H1 (cell line): ENCODE results near the gene NCK2. TPM values are rescaled to one million over a fixed set of nuclear protein-coding genes. Genes with fewer than 3 reads are reported as not detected.

Experiments used
- CTCF ChIA-PET: fragments of 300-600 bp; sonication (Branson Sonifier 250); formaldehyde crosslinking; loops from one replicate; lab custom pipeline; 2021; ENCODE audit not compliant: partially characterized antibody; lab: Charles Lee
- POLR2A ChIA-PET: fragments of 300-600 bp; sonication (Branson Sonifier 250); formaldehyde crosslinking; loops from one replicate; lab custom pipeline; 2021; ENCODE audit warnings: inconsistent platforms; ENCODE audit not compliant: partially characterized antibody; lab: Charles Lee
- DNase-seq, 2 experiments: peaks; one replicate each; pipeline versions ENCODE4 v3.0.0 to v3.0.0-alpha.2; 2010 to 2022; ENCODE audit warnings: low spot score in 2 of 2, low read depth in 1 of 2, mixed read lengths in 1 of 2
- FAIRE-seq: peaks from 2 replicates; lab custom pipeline; 2011; peaks lifted over from hg19 to GRCh38; lab: Jason Lieb, UNC
- H2AFZ ChIP-seq: 2 replicates; pipeline ENCODE4 v1.8.1; 2012; ENCODE audit warnings: low read length, inconsistent platforms
- H2AK5ac ChIP-seq: 2 replicates; pipeline ENCODE4 v1.6.1; 2013; ENCODE audit warnings: low read depth, low read length
- H2BK120ac ChIP-seq: replicated peaks from 2 replicates; pipeline ENCODE3; 2013; ENCODE audit warnings: low read depth, low read length, inconsistent platforms
- H2BK12ac ChIP-seq: 2 replicates; pipeline ENCODE4 v1.6.1; 2013; ENCODE audit warnings: low read depth, low read length
- H2BK15ac ChIP-seq: 2 replicates; pipeline ENCODE4 v1.6.1; 2013; ENCODE audit warnings: low read length
- H2BK20ac ChIP-seq: 2 replicates; pipeline ENCODE4 v1.6.1; 2013; ENCODE audit warnings: low read length
- H2BK5ac ChIP-seq: 2 replicates; pipeline ENCODE4 v1.6.1; 2013; ENCODE audit warnings: low read depth, low read length
- H3K14ac ChIP-seq: 2 replicates; pipeline ENCODE4 v1.6.1; 2013; ENCODE audit warnings: inconsistent platforms; ENCODE audit not compliant: insufficient read length
- H3K18ac ChIP-seq: 2 replicates; pipeline ENCODE4 v1.6.1; 2013; ENCODE audit warnings: low read length; ENCODE audit errors: extremely low read depth
- H3K23ac ChIP-seq: 2 replicates; pipeline ENCODE4 v1.6.1; 2013; ENCODE audit warnings: inconsistent platforms; ENCODE audit not compliant: insufficient read length
- H3K23me2 ChIP-seq: 2 replicates; pipeline ENCODE4 v1.6.1; 2013; ENCODE audit warnings: low read depth, low read length
- H3K27ac ChIP-seq: 2 replicates; pipeline ENCODE4 v1.6.1; 2011; ENCODE audit warnings: low read depth, low read length, inconsistent platforms
- H3K27me3 ChIP-seq, 4 experiments: replicated peaks in 1 of 4; 1 replicate in 1 of 4; 2 replicates in 3 of 4; pipeline versions ENCODE4 v1.6.1 to v1.8.1; 2011 to 2013; ENCODE audit warnings: low read length in 3 of 4, mild to moderate bottlenecking in 3 of 4, inconsistent platforms in 2 of 4, mixed read lengths in 2 of 4, moderate library complexity in 1 of 4; ENCODE audit not compliant: control insufficient read depth in 3 of 4, insufficient read depth in 3 of 4; ENCODE audit errors: extremely low read depth in 1 of 4
- H3K36me3 ChIP-seq, 4 experiments: 2 replicates each; pipeline versions ENCODE4 v1.6.1 to v1.8.1; 2011 to 2013; ENCODE audit warnings: mild to moderate bottlenecking in 4 of 4, low read length in 3 of 4, moderate library complexity in 2 of 4, control low read depth in 1 of 4, inconsistent platforms in 1 of 4; ENCODE audit not compliant: insufficient read depth in 4 of 4, control insufficient read depth in 2 of 4
- H3K4ac ChIP-seq: replicated peaks from 2 replicates; pipeline ENCODE3; 2013; ENCODE audit warnings: low read length, low read depth, mixed read lengths, inconsistent platforms; ENCODE audit not compliant: insufficient read length
- H3K4me1 ChIP-seq, 4 experiments: replicated peaks in 1 of 4; 1 replicate in 1 of 4; 2 replicates in 3 of 4; pipeline versions ENCODE4 v1.6.1 to v1.8.1; 2011 to 2013; ENCODE audit warnings: low read length in 3 of 4, inconsistent platforms in 2 of 4, mixed read lengths in 1 of 4; ENCODE audit not compliant: insufficient read depth in 4 of 4, control insufficient read depth in 3 of 4
- H3K4me2 ChIP-seq, 2 experiments: 2 replicates each; pipeline versions ENCODE4 v1.6.1 to v1.8.1; 2011 to 2013; ENCODE audit warnings: low read depth in 2 of 2, low read length in 2 of 2, control low read depth in 1 of 2, inconsistent platforms in 1 of 2, mild to moderate bottlenecking in 1 of 2; ENCODE audit not compliant: insufficient read depth in 1 of 2
- H3K4me3 ChIP-seq, 4 experiments: fragments of 200-600, 300-600 bp in 1 of 4; sonication (generic), shearing (Covaris generic), sonication (Bioruptor Twin) in 1 of 4; 2 replicates each; pipeline versions ENCODE4 v1.5.1 to v1.8.1; 2011 to 2016; ENCODE audit warnings: low read length in 4 of 4, low read depth in 3 of 4, control low read depth in 2 of 4, inconsistent platforms in 2 of 4, mild to moderate bottlenecking in 2 of 4, mixed read lengths in 1 of 4, moderate library complexity in 1 of 4; ENCODE audit not compliant: insufficient read depth in 2 of 4; ENCODE audit errors: extremely low read depth in 1 of 4
- H3K56ac ChIP-seq: replicated peaks from 2 replicates; pipeline ENCODE3; 2013; ENCODE audit warnings: low read depth, mild to moderate bottlenecking, mixed read lengths, low read length, inconsistent platforms; ENCODE audit not compliant: insufficient read length
- H3K79me1 ChIP-seq: 2 replicates; pipeline ENCODE4 v1.6.1; 2013; ENCODE audit warnings: low read depth, low read length, control low read depth
- H3K79me2 ChIP-seq, 2 experiments: 2 replicates each; pipeline versions ENCODE4 v1.6.1 to v1.8.1; 2012 to 2013; ENCODE audit warnings: low read length in 2 of 2, mild to moderate bottlenecking in 2 of 2, inconsistent platforms in 1 of 2; ENCODE audit not compliant: insufficient read depth in 2 of 2, control insufficient read depth in 1 of 2
- H3K9ac ChIP-seq, 4 experiments: replicated peaks in 1 of 4; 1 replicate in 1 of 4; 2 replicates in 3 of 4; pipeline versions ENCODE4 v1.6.1 to v1.8.1; 2011 to 2013; ENCODE audit warnings: low read depth in 3 of 4, low read length in 3 of 4, control low read depth in 2 of 4, mild to moderate bottlenecking in 2 of 4, moderate library complexity in 2 of 4, inconsistent platforms in 1 of 4; ENCODE audit errors: extremely low read depth in 1 of 4
- H3K9me3 ChIP-seq, 2 experiments: 2 replicates each; pipeline versions ENCODE4 v1.6.1 to v1.8.1; 2012 to 2013; ENCODE audit warnings: mild to moderate bottlenecking in 2 of 2, moderate library complexity in 2 of 2, control low read depth in 1 of 2, inconsistent platforms in 1 of 2, low read depth in 1 of 2, low read length in 1 of 2, mixed read lengths in 1 of 2; ENCODE audit not compliant: insufficient read depth in 2 of 2
- H4K20me1 ChIP-seq, 2 experiments: replicated peaks in 1 of 2; 2 replicates each; pipeline versions ENCODE3 to v1.8.1; 2011 to 2013; ENCODE audit warnings: inconsistent platforms in 2 of 2, low read length in 2 of 2, mild to moderate bottlenecking in 1 of 2; ENCODE audit not compliant: insufficient read depth in 2 of 2, control insufficient read depth in 1 of 2
- H4K5ac ChIP-seq: 2 replicates; pipeline ENCODE4 v1.6.1; 2013; ENCODE audit warnings: low read length, low read depth, mixed read lengths, inconsistent platforms; ENCODE audit not compliant: insufficient read length
- H4K8ac ChIP-seq: 2 replicates; pipeline ENCODE4 v1.8.0; 2013; ENCODE audit warnings: mild to moderate bottlenecking, moderate library complexity, low read length, inconsistent platforms; ENCODE audit not compliant: insufficient read depth; ENCODE audit errors: extremely low read depth
- H4K91ac ChIP-seq: replicated peaks from 2 replicates; pipeline ENCODE3; 2013; ENCODE audit warnings: low read length, mixed read lengths, inconsistent platforms; ENCODE audit not compliant: insufficient read length
- ATF2 ChIP-seq: IDR thresholded peaks from 2 replicates; pipeline ENCODE4 v1.6.1; 2012; ENCODE audit warnings: low read length, inconsistent platforms
- CEBPB ChIP-seq: IDR thresholded peaks from 2 replicates; pipeline ENCODE4 v1.6.1; 2012; ENCODE audit warnings: low read depth, low read length
- FOSL1 ChIP-seq: IDR thresholded peaks from 2 replicates; pipeline ENCODE4 v1.6.1; 2011; ENCODE audit warnings: mild to moderate bottlenecking, low read depth, low read length, moderate library complexity; ENCODE audit not compliant: insufficient read depth
- KDM5A ChIP-seq: fragments of 200-600 bp; IDR thresholded peaks from 2 replicates; pipeline ENCODE4 v1.7.1; 2012; ENCODE audit warnings: mild to moderate bottlenecking, low read length, inconsistent platforms, mixed read lengths
- MAFK ChIP-seq: IDR thresholded peaks from 2 replicates; pipeline ENCODE4 v1.6.1; 2012; ENCODE audit warnings: low read depth, mild to moderate bottlenecking, improper control_type of control experiment, low read length
- MAX ChIP-seq: IDR thresholded peaks from 2 replicates; pipeline ENCODE4 v1.6.1; 2012; ENCODE audit warnings: inconsistent platforms
- NANOG ChIP-seq: IDR thresholded peaks from 2 replicates; pipeline ENCODE4 v1.6.1; 2011; ENCODE audit warnings: low read length, low read depth, mild to moderate bottlenecking, inconsistent platforms; ENCODE audit not compliant: insufficient read depth, poor library complexity, severe bottlenecking
- PHF8 ChIP-seq: fragments of 200-600 bp; sonication (generic); conservative IDR thresholded peaks from 2 replicates; pipeline ENCODE4 v1.7.1; 2012; ENCODE audit warnings: low read depth, mild to moderate bottlenecking, inconsistent platforms, low read length, moderate library complexity
- POLR2A ChIP-seq, 2 experiments: IDR thresholded peaks; 1 replicate in 1 of 2; 2 replicates in 1 of 2; pipeline ENCODE4 v1.6.1; 2011; ENCODE audit warnings: low read depth in 2 of 2, low read length in 2 of 2, mild to moderate bottlenecking in 2 of 2; ENCODE audit errors: control extremely low read depth in 1 of 2
- SIN3A ChIP-seq, 2 experiments: IDR thresholded peaks in 1 of 2; conservative IDR thresholded peaks in 1 of 2; 2 replicates each; pipeline ENCODE4 v1.6.1; 2011 to 2012; ENCODE audit warnings: low read length in 2 of 2, improper control_type of control experiment in 1 of 2, low read depth in 1 of 2, mild to moderate bottlenecking in 1 of 2
- USF2 ChIP-seq: IDR thresholded peaks from 2 replicates; pipeline ENCODE4 v1.6.1; 2011; ENCODE audit warnings: low read length, improper control_type of control experiment
- WGBS, 2 experiments: shearing (Covaris generic) in 1 of 2; methylation state at CpG; one replicate each; pipeline versions ENCODE4 v1.1.6 to v1.1.7; 2013 to 2015; ENCODE audit warnings: low lambda C conversion rate in 2 of 2, mixed read lengths in 2 of 2, inconsistent platforms in 1 of 2, low coverage in 1 of 2, missing lambda C conversion rate in 1 of 2; ENCODE audit not compliant: insufficient replicate concordance in 2 of 2, insufficient coverage in 1 of 2, insufficient read length in 1 of 2; ENCODE audit errors: extremely low coverage in 1 of 2, missing lambda C conversion rate in 1 of 2; 5-methylcytosine and 5-hydroxymethylcytosine counted together
- polyA plus RNA-seq, 7 experiments: library from polyadenylated mRNA; depleted of rRNA in 3 of 7; stranded (reverse) in 5 of 7; unstranded in 2 of 7; fragments of >200 nt in 5 of 7; fragments of 200-250 nt in 2 of 7; gene quantifications; 1 replicate in 5 of 7; 2 replicates in 1 of 7; 4 replicates in 1 of 7; pipeline versions ENCODE4 v1.2.1 to v1.2.3, GENCODE V29; 2011 to 2013; ENCODE audit warnings: missing spikeins in 2 of 7, mixed read lengths in 2 of 7
- total RNA-seq: library from RNA; stranded (reverse); fragmentation: NEBNext Ultra II Directional; extraction: Animal tissue kit (Norgen Biotek cat#: 25700); gene quantifications from 2 replicates; pipeline ENCODE4 v1.2.1, GENCODE V29; 2021

NCK2 gene
- total and polyA plus RNA-seq, 2 of the 8 experiments (the other 6 are each of a cell fraction or from before 2014, with no cell fraction given): 30.3 to 65.7 TPM

GRCh38 chr2:105936954-105937353 lies 192.2 kb downstream of the NCK2 start:
- FAIRE-seq: no peak
- 92 to 100% methylated on average over 1 to 6 of the region's 6 CpGs for WGBS, 2 experiments
- no peak for TF ChIP-seq MAFK
- TF ChIP-seq ATF2: no peak
- TF ChIP-seq POLR2A (IDR thresholded peaks at IDR 0.05; ENCODE audit: control extremely low read depth in 1 of 2, low read depth in 2 of 2, low read length in 2 of 2): no peak
- no peak for TF ChIP-seq KDM5A
- TF ChIP-seq SIN3A (conservative IDR thresholded peaks at IDR 0.05 in 1 of 2, IDR thresholded peaks at IDR 0.05 in 1 of 2; ENCODE audit: low read depth in 1 of 2, low read length in 2 of 2): no peak
- no peak for TF ChIP-seq FOSL1
- TF ChIP-seq PHF8: no peak
- TF ChIP-seq CEBPB: no peak
- no peak for TF ChIP-seq USF2
- TF ChIP-seq MAX: no peak
- TF ChIP-seq NANOG: no peak

More at GRCh38 chr2:105936954-105937353, 192.2 kb downstream of the NCK2 start:
- Histone ChIP-seq H2AK5ac (no peak overlapping the region), H2BK120ac (no peak overlapping the region), H3K4me2 (no peak overlapping the region), H3K4ac (peak overlapping the region; percentile 19), H3K56ac (peak overlapping the region; percentile 93), H3K9ac (no peak overlapping the region), H3K79me2 (no peaks in the 10 kb centered on the region), H4K5ac (no peak overlapping the region), H3K4me3 (no peak overlapping the region), H4K91ac (no peak overlapping the region), H3K18ac (no peak overlapping the region), H3K27me3 (no peaks in the 10 kb centered on the region), H2BK12ac (no peak overlapping the region), H2BK15ac (no peak overlapping the region), H3K23me2 (peaks cover 15% of the 10 kb centered on the region), H2AFZ (no peak overlapping the region), H4K20me1 (peaks cover 0 to 1% of the 10 kb centered on the region in 2 experiments), H3K9me3 (no peaks in the 10 kb centered on the region), H3K4me1 (no peaks in the 10 kb centered on the region), H2BK5ac (no peak overlapping the region), H3K23ac (no peak overlapping the region), H2BK20ac (0 out of 2 replicates have a peak overlapping the region, but pooled peaks have one; percentile 44), H4K8ac (no peak overlapping the region), H3K14ac (no peak overlapping the region), H3K36me3 (no peaks in the 10 kb centered on the region), H3K79me1 (no peaks in the 10 kb centered on the region; the same call in 1 of the 2 replicates), H3K27ac (no peak overlapping the region)
- POLR2A ChIA-PET: no interaction called here
- CTCF ChIA-PET: interaction anchor here (1.1 kb wide), 1 partner anchor 10 kb away, joined by 3 read pairs; no protein-coding TSS in a partner anchor
- no peak for DNase-seq
